Fibroblast of the aortic adventitia (primary cell): Measurements from ENCODE around the gene NMB. TPM values are rescaled to one million over a fixed set of nuclear protein-coding genes. Genes with fewer than 3 reads are reported as not detected.

Experiments used
- DNase-seq: peaks from one replicate; pipeline ENCODE4 v3.0.0-alpha.2; 2010; ENCODE audit warnings: low read depth
- H3K4me3 ChIP-seq: 2 replicates; pipeline ENCODE4 v1.5.1; 2011; ENCODE audit warnings: low read depth, mild to moderate bottlenecking, control low read depth, low read length, moderate library complexity
- CTCF ChIP-seq: IDR thresholded peaks from 2 replicates; pipeline ENCODE4 v1.5.1; 2011; ENCODE audit warnings: mild to moderate bottlenecking, low read length, control low read depth, inconsistent platforms; ENCODE audit not compliant: insufficient read depth
- total RNA-seq: library from RNA; depleted of rRNA; stranded (reverse); fragments of >200 nt; gene quantifications from 2 replicates; pipeline ENCODE4 v1.2.3, GENCODE V29; 2012; ENCODE audit warnings: low replicate concordance

Gene NMB
- total RNA-seq, result 4.1 TPM in 1 of 2 replicates, not detected in the other

- peak; percentile 53 for DNase-seq
- peak; percentile 67 for TF ChIP-seq CTCF
Observed at GRCh38 chr15:84658080-84658787, at the start of gene NMB. Gene NMB (minus strand): TSS chr15:84658199. CDS start chr15:84658152, 47 bp downstream.

GRCh38 chr15:84703808-84704207 is 45.8 kb upstream of the NMB start:
- no peak overlapping the region for H3K4me3 ChIP-seq
- no peak for TF ChIP-seq CTCF
- no peak for DNase-seq

More at GRCh38 chr15:84658080-84658787, at the start of gene NMB:
- peak within 1 kb of the TSS; percentile 58 for H3K4me3 ChIP-seq

- no peak for TF ChIP-seq CTCF
- H3K4me3 ChIP-seq, result no peak overlapping the region
- DNase-seq, result peak; percentile 74
Observed at GRCh38 chr15:84702961-84703482, 45.0 kb upstream of the NMB start.

GRCh38 chr15:84699538-84700191 is 41.7 kb upstream of the NMB start:
- no peak overlapping the region for H3K4me3 ChIP-seq
- no peak for DNase-seq
- no peak for TF ChIP-seq CTCF

- H3K4me3 ChIP-seq, result no peak overlapping the region
- DNase-seq, result no peak
- no peak for TF ChIP-seq CTCF
Observed at GRCh38 chr15:84697236-84697990, 39.4 kb upstream of the NMB start.

- H3K4me3 ChIP-seq, result no peak overlapping the region
- DNase-seq, result no peak
- TF ChIP-seq CTCF, result no peak
Observed at GRCh38 chr15:84696757-84697156, 38.8 kb upstream of the NMB start.
